ENCODE results near the gene NME3.

Gene NME3

GRCh38 chr16:1724491-1724890 lies 46.9 kb downstream of the NME3 start:
- DNase-seq (ENCODE audit: low read depth): no peak
- no peak overlapping the region for H3K4me3 ChIP-seq (ENCODE audit: low read depth, low read length)
- no peak for TF ChIP-seq CTCF (IDR thresholded peaks at IDR 0.05; ENCODE audit: insufficient read depth, low read depth, low read length, missing control alignments)

GRCh38 chr16:1723450-1724147 lies 47.7 kb downstream of the NME3 start:
- TF ChIP-seq CTCF (IDR thresholded peaks at IDR 0.05; ENCODE audit: insufficient read depth, low read depth, low read length, missing control alignments): peak; percentile 68
- H3K4me3 ChIP-seq (ENCODE audit: low read depth, low read length): no peak overlapping the region
- DNase-seq (ENCODE audit: low read depth): peak; percentile 36

- DNase-seq (ENCODE audit: low read depth): no peak
- H3K4me3 ChIP-seq (ENCODE audit: low read depth, low read length): no peak overlapping the region
- no peak for TF ChIP-seq CTCF (IDR thresholded peaks at IDR 0.05; ENCODE audit: insufficient read depth, low read depth, low read length, missing control alignments)
These were observed 50.0 kb downstream of the NME3 start for GRCh38 chr16:1721372-1721771.

All from GM12865 (cell line).